Activated naive CD4-positive, alpha-beta T cell treated with anti-CD3 and anti-CD28 coated beads, Interleukin-2, amount 50 U/mL, for 24 hours (primary cell): ENCODE results near the gene DIDO1.
"Not testable (repeated sequence)": the region's sequence is repeated elsewhere in the genome, so short reads cannot be mapped to it uniquely, and the experiment has no call there.

ENCODE experiments used
- H3K27ac Mint-ChIP-seq: one replicate; pipeline ENCODE4 v1.8.0; 2021; ENCODE audit warnings: mild to moderate bottlenecking, mixed read lengths
- H3K27me3 Mint-ChIP-seq: one replicate; pipeline ENCODE4 v1.8.0; 2021; ENCODE audit warnings: mixed read lengths
- H3K36me3 Mint-ChIP-seq: one replicate; pipeline ENCODE4 v1.8.0; 2021; ENCODE audit warnings: mixed read lengths
- H3K4me1 Mint-ChIP-seq: one replicate; pipeline ENCODE4 v1.8.0; 2021; ENCODE audit warnings: mixed read lengths
- H3K4me3 Mint-ChIP-seq: one replicate; pipeline ENCODE4 v1.8.0; 2021; ENCODE audit warnings: mild to moderate bottlenecking, mixed read lengths
- H3K9me3 Mint-ChIP-seq: one replicate; pipeline ENCODE4 v1.8.0; 2021; ENCODE audit warnings: mixed read lengths

The DIDO1 gene

GRCh38 chr20:62880147-62880934 lies 46.0 kb downstream of the DIDO1 start:
- no peaks in the 10 kb centered on the region for H3K27me3 Mint-ChIP-seq
- peaks cover 8% of the 10 kb centered on the region for H3K4me1 Mint-ChIP-seq
- peaks cover 5% of the 10 kb centered on the region for H3K36me3 Mint-ChIP-seq
- no peak overlapping the region for H3K27ac Mint-ChIP-seq
- no peaks in the 10 kb centered on the region for H3K9me3 Mint-ChIP-seq
- no peak overlapping the region for H3K4me3 Mint-ChIP-seq

DNA sequence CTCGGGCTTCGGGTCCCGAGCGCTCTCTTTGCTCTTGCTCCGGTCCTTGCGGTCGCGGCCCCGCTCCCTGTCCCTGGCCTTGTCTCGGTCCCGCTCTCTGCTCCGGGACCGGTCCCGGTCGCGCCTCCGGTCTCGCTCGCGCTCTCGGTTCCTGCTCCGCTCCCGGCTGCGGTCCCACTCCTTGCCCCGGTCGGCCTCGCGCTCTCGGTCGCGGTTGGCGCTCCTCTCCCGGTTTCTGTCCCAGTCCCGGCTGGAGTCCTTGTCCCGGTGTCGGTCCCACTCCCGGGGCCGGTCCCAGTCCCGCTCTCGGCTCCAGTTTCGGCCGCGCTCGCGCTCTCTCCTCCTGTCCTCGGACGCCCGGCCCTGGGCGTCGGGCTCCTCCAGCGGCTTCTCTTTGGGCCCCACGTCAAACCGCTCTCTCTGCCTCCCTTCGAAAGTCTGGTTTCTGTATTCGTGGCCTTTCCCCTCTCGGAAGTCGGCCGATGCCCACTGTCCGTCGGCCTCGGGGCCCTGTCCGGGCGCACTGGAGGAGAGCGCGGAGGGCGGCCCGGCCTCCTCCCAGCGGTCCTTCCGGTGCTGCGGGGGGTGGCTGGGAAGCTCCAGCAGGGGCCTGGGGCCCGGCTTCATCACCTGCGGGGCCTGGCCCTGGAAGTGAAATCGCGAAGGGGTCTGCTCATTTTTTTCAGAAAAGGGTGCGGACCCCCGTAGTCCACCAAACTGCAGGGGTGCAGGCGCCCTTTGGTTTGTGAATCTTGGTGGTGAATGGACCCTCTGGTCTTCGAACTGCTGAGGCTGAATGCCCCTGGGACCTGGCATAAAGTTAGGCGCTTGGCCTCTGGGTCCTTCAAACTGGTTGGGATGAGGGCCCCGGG lies 46.8 kb downstream of the DIDO1 start:
- no peak overlapping the region for H3K4me3 Mint-ChIP-seq
- no peaks in the 10 kb centered on the region for H3K27me3 Mint-ChIP-seq
- no peak overlapping the region for H3K27ac Mint-ChIP-seq

DNA sequence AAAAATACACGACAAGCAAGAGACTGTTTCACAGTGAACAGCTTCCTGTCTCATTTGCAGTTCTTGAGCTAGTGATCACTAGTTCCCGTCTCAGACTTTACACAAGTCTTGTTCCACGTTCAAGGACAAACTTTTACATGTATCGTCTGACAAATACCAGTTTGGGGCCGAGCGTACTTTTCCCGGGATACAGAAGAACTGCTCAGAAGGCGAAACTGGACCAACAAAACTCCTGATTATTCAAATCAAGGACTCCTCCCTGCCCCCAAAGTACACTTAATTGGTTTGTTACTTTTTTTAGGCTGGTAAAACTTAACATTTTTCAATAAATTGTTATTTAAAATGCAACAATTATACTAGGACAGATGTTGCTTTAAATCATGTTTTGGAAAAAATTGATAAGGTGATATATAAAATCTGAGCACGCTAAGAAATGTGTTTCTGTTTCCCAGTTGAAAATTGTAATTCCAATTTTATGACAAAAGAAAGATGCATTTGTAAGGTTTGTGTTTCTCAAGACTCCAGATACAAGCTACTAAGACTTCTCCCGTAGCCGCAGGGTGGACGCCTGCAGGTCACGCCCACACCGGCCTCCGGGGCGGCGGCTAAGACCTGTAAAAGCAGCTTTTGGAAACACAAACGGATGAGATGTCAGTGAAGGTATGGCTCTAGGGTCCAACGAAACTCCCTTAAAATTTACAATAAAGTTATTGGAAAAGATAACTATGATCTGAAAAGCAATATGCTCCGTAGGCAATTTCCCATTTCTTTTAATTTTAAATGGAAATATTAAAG lies 47.9 kb downstream of the DIDO1 start:
- H3K4me3 Mint-ChIP-seq, result no peak overlapping the region
- H3K36me3 Mint-ChIP-seq, result peaks cover 5% of the 10 kb centered on the region
- peaks cover 22% of the 10 kb centered on the region for H3K4me1 Mint-ChIP-seq
- no peaks in the 10 kb centered on the region for H3K9me3 Mint-ChIP-seq
- no peaks in the 10 kb centered on the region for H3K27me3 Mint-ChIP-seq
- no peak overlapping the region for H3K27ac Mint-ChIP-seq

More for the DNA sequence above, 46.8 kb downstream of the DIDO1 start:
- Mint-ChIP-seq H3K4me1 (peaks cover 13% of the 10 kb centered on the region), H3K9me3 (no peaks in the 10 kb centered on the region), H3K36me3 (peaks cover 5% of the 10 kb centered on the region)

DNA sequence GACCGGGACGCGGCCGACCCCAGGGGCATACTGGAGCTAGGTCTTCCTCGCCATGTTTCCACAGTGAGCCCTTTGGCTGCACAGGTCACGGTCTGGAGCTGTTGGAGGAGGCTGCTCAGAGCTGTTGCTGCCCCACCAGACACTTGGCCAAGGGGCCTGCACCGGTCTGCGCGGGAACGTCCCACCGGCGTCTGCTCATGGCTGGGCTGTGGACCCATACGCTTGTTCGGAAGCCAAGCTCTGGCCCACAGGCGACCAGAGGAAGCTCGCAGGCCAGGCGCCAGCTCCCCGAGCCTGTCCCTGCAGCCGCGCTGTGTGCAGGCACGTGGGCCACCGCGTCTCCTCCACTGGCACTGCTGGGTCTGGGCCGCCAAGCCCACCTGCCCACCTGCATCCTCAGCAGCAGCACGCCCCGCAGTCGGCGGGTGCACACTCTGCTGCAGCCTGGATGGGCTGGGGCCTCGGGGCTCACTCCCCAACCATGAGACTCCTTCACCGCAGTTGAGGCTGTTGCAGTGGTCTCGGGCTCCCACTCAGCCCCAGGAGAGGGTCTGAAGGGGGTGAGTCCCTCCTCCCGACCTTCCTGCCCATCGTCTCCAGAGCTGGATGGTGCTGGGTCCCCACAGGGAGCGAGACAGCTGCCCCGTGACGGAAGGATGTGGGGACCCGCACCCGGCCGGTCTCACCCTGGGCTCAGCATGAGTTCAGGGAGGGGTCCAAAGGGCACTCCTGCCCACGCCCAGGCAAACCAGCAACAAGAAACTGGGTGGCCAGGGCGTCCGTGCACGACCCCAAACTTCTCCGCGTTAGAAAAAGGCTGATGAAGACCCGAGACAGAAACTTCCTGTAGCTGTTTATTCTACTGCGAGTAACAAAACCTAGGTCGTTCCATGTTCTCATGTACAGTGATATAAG lies 49.1 kb downstream of the DIDO1 start:
- peaks cover 26% of the 10 kb centered on the region for H3K4me1 Mint-ChIP-seq
- no peaks in the 10 kb centered on the region for H3K9me3 Mint-ChIP-seq
- no peak overlapping the region for H3K27ac Mint-ChIP-seq
- peaks cover 5% of the 10 kb centered on the region for H3K36me3 Mint-ChIP-seq
- H3K27me3 Mint-ChIP-seq, result no peaks in the 10 kb centered on the region
- H3K4me3 Mint-ChIP-seq, result peak overlapping the region; percentile 23

GRCh38 chr20:62876501-62876901 lies 49.8 kb downstream of the DIDO1 start:
- Mint-ChIP-seq H3K36me3 (peaks cover 2% of the 10 kb centered on the region), H3K27ac (no peak overlapping the region), H3K4me3 (no peak overlapping the region), H3K27me3 (no peaks in the 10 kb centered on the region), H3K4me1 (peaks cover 26% of the 10 kb centered on the region), H3K9me3 (no peaks in the 10 kb centered on the region)

GRCh38 chr20:62875419-62876361 lies 50.6 kb downstream of the DIDO1 start:
- peaks cover 26% of the 10 kb centered on the region for H3K4me1 Mint-ChIP-seq
- H3K36me3 Mint-ChIP-seq, result no peaks in the 10 kb centered on the region
- H3K27me3 Mint-ChIP-seq, result no peaks in the 10 kb centered on the region
- H3K9me3 Mint-ChIP-seq, result no peaks in the 10 kb centered on the region
- no peak overlapping the region for H3K27ac Mint-ChIP-seq
- no peak overlapping the region for H3K4me3 Mint-ChIP-seq

- Mint-ChIP-seq H3K4me3 (no peak overlapping the region), H3K9me3 (no peaks in the 10 kb centered on the region), H3K4me1 (peaks cover 26% of the 10 kb centered on the region), H3K27ac (peak overlapping the region; percentile 72), H3K27me3 (no peaks in the 10 kb centered on the region), H3K36me3 (no peaks in the 10 kb centered on the region)
These were observed 51.4 kb downstream of the DIDO1 start for GRCh38 chr20:62874964-62875344.

DNA sequence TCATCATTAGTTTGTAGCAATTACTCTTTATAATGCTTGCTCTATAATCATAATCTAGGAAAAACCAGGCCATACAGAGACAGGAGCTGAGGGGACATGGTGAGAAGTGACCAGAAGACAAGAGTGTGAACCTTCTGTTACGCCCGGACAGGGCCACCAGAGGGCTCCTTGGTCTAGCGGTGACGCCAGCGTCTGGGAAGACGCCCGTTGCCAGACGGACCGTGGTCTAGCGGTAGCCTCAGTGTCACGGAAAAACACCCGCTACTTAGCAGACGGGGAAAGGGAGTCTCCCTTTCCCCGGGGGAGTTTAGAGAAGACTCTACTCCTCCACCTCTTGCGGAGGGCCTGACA lies 52.6 kb downstream of the DIDO1 start:
- Mint-ChIP-seq H3K4me1 (peaks cover 26% of the 10 kb centered on the region), H3K27ac (peak overlapping the region; percentile 70), H3K4me3 (peak overlapping the region; percentile 71)
- H3K27me3 Mint-ChIP-seq, H3K9me3 Mint-ChIP-seq, H3K36me3 Mint-ChIP-seq: not testable (repeated sequence)

DNA sequence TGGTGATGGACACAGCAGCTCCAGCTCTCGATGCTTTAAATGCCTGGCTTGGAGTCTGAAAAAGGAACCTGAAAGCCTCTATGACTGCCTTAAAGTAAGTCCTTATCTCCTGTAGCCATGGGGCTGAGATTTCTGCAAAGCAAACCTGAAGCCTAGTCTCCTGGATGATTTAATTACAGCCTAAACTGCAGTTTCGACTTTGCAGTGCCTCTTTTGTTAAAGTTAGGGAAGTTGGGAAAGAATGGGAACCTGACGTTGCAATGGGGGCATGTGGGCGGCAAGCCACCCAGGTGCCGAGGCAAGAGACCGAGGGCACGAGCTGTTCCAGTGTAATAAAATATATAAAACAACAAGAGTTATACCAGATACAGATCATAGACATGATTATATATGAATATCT lies 53.0 kb downstream of the DIDO1 start:
- H3K4me1 Mint-ChIP-seq, result peaks cover 26% of the 10 kb centered on the region
- peak overlapping the region; percentile 71 for H3K4me3 Mint-ChIP-seq
- no peaks in the 10 kb centered on the region for H3K36me3 Mint-ChIP-seq
- peak overlapping the region; percentile 70 for H3K27ac Mint-ChIP-seq
- H3K9me3 Mint-ChIP-seq, result no peaks in the 10 kb centered on the region
- no peaks in the 10 kb centered on the region for H3K27me3 Mint-ChIP-seq

GRCh38 chr20:62872862-62873261 lies 53.4 kb downstream of the DIDO1 start:
- Mint-ChIP-seq H3K27ac (peak overlapping the region; percentile 83), H3K36me3 (no peaks in the 10 kb centered on the region), H3K27me3 (no peaks in the 10 kb centered on the region)

DNA sequence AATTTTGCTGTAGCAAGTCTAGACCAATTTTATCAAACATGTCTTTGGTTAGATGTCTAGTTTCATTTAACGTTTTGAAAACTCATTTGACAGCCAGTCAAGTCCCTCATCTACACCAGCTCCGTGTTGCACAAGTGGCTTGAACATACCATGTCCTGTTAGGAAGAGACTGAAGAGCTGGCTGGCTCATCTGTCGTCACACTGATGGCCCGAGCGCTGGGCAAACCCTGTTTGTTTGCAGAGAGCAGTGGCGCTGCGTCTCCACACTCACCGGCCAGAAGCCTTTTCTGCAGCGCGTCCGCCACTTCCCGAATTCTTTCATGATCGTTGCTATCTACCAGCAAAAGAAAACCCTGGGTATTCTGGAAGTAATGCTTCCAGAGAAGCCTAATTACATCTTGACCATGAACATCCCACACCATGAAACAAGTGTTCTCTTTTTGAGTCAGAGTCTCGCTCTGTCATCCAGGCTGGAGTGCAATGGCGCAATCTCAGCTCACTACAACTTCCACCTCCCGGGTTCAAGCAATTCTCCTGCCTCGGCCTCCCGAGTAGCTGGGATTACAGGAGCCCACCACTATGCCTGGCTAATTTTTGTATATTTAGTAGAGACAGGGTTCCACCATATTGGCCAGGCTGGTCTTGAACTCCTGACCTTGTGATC lies 54.0 kb downstream of the DIDO1 start:
- Mint-ChIP-seq H3K9me3 (no peaks in the 10 kb centered on the region), H3K4me1 (peaks cover 26% of the 10 kb centered on the region), H3K27ac (no peak overlapping the region), H3K27me3 (no peaks in the 10 kb centered on the region), H3K36me3 (no peaks in the 10 kb centered on the region), H3K4me3 (no peak overlapping the region)

More at GRCh38 chr20:62872862-62873261, 53.4 kb downstream of the DIDO1 start:
- peaks cover 26% of the 10 kb centered on the region for H3K4me1 Mint-ChIP-seq
- no peak overlapping the region for H3K4me3 Mint-ChIP-seq
- no peaks in the 10 kb centered on the region for H3K9me3 Mint-ChIP-seq

DNA sequence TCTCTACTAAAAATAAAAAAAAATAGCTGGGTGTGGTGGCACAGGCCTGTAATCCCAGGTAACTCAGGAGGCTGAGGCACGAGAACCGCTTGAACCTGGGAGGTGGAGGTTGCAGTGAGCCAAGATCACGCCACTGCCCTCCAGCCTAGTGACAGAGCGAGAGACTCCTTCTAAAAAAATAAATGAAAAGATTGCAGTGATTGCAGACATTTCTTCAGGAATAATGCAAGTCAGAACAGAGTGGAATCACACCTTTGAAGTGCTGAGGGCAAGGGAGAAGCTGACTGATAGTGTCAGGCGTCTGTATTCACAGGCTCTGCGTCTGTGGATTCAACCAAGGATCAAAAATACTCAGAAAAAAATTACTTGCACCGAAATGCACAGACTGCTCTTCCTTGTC lies 62.1 kb downstream of the DIDO1 start:
- H3K27ac Mint-ChIP-seq, result no peak overlapping the region
- H3K27me3 Mint-ChIP-seq, result no peaks in the 10 kb centered on the region
- H3K36me3 Mint-ChIP-seq, result no peaks in the 10 kb centered on the region
- peaks cover 18% of the 10 kb centered on the region for H3K4me1 Mint-ChIP-seq
- H3K9me3 Mint-ChIP-seq, result no peaks in the 10 kb centered on the region
- no peak overlapping the region for H3K4me3 Mint-ChIP-seq

DNA sequence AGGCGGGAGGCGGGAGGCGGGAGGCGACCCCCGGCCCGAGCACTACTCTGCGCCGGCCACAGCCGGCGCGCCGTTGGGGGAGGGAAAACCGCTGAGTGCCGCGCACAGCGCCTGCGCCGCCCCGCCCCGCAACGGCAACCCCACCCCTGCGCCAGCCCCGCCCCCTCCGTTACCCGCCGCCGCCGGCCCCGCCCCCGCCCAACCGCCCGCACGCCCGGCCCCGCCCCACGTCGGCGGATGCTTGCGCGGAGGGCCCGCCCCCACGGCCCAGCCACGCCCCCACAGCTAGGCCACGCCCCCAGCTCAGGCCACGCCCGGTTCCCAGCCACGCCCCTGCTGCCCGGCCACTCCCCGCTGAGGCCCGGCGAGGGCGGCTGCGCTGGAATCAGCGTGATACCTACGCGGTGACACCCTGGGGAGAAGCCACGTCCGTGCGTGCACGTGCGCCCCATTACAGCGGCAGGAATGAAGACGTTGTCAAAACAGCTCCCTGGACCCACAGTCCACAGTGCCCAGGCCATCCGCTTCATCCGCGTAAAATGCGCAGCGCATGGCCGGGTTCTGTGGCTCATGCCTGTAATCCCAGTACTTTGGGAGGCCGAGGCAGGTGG lies 64.5 kb downstream of the DIDO1 start, which contains the start of gene TCFL5:
Gene TCFL5 (minus strand): TSS at position 97 of the 611 bp plus-strand sequence. CDS start 152 bp downstream, outside the sequence.
- Mint-ChIP-seq H3K27me3 (no peaks in the 10 kb centered on the region), H3K4me3 (peak within 1 kb of the TSS; percentile 76), H3K27ac (peak within 1 kb of the TSS; percentile 68), H3K36me3 (peaks cover 10% of the 10 kb centered on the region), H3K9me3 (no peaks in the 10 kb centered on the region), H3K4me1 (peaks cover 31% of the 10 kb centered on the region)
